KG1 (cell line): ENCODE data around the gene ASIC4.

Experiments
- DNase-seq: peaks from one replicate; lab custom pipeline; 2025; lab: John Stamatoyannopoulos, UW

The ASIC4 gene

DNA sequence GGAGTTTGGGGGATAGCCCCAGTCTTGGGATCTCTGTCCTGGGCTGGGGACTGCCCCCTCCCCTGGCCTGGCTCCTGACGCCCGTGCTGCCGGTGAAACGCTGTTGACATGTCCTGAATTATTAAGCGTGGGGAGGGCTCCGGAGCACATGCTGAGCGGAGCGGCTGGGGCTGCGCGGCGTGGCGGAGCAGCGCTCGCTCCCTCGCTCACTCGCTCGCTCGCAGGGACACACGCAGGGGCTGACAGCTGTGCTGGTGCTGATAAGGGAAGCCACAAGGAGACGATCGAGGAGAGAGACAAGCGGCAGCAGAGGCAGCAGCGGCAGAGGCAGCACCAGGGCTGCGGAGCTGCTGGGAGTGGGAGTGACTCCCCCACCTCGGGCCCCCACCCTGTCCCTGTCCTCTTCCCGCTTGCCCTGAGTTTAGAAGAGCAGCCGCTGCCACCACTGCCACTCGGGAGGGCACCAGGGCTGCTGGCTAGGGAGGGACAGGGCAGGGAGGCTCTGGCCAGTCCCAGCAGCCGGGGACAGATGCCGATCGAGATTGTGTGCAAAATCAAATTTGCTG is at the start of gene ASIC4:
TSS of gene ASIC4 (plus strand) at position 287 of the 566 bp plus-strand sequence. CDS start at position 530, 243 bp downstream.
- no peak for DNase-seq

GRCh38 chr2:219465659-219466561 is 48.4 kb upstream of the ASIC4 start:
- DNase-seq = no peak

GRCh38 chr2:219466816-219467735 is 47.2 kb upstream of the ASIC4 start:
- DNase-seq = no peak

GRCh38 chr2:219467736-219468075 is 46.6 kb upstream of the ASIC4 start:
- no peak for DNase-seq

- DNase-seq = no peak
Observed at GRCh38 chr2:219468410-219469185, 45.7 kb upstream of the ASIC4 start.

DNA sequence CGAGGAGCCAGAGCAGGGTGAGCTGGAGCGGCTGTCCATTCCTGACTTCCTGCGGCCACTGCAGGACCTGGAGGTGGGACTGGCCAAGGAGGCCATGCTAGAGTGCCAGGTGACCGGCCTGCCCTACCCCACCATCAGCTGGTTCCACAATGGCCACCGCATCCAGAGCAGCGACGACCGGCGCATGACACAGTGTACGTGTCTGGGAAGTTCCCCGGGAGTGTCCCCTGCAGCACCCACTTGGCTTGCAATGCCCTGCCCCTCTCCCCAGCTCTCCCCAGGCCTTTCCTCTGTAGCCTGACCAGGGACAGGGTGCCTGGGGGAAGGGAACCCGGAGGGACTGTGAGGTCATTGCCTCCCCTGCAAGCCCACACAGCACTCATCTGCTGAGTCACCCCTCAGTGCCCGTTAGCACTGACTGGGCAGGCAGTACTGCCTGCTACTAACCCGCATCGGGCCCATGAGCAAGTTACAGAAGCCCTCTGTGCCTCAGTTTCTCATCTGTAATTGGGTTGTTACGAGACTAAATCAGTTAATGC is 45.0 kb upstream of the ASIC4 start:
- DNase-seq = no peak

DNA sequence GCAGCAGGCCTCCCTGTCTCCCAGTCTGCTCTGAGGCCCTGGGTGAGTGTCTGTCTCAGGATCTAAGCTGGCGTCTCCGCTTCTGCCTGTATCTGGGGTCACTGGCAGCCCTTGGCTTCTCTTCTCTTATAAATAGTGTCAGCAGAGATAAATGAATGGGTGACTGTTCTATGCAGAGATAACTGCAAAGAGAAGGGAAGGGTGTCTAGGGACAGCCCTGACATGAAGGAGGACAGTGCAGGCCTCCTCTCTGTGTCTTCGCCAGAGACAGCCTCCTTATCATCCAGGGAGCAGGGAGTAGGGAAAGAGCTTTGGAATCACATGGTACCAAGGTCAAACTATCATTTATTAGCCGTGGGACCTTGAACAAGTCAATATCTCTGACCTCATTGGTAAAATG is 43.9 kb upstream of the ASIC4 start:
- DNase-seq = no peak

GRCh38 chr2:219471476-219472371 is 42.6 kb upstream of the ASIC4 start:
- no peak for DNase-seq

DNA sequence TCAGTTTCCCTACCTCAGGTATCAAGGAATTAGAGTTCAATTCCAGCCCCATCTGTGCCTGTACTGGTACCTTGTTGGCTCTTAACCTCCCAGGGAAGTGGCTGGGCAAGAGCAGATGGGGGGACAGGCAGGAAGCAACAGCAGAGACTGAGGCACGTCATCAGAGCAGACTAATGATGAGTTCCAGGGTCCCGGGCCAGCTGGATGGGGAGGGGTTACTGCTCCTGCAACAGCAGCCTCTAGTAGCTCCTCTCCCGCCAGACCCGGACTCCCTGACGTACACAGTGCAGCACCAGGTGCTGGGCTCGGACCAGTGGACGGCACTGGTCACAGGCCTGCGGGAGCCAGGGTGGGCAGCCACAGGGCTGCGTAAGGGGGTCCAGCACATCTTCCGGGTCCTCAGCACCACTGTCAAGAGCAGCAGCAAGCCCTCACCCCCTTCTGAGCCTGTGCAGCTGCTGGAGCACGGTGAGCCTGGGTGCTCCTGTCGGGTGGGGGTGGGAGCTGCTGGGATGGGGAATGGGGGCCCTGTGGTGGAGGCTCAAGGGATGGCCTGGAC is 41.6 kb upstream of the ASIC4 start:
- no peak for DNase-seq

GRCh38 chr2:219473511-219473910 is 40.8 kb upstream of the ASIC4 start:
- no peak for DNase-seq

GRCh38 chr2:219474285-219475060 is 39.8 kb upstream of the ASIC4 start:
- no peak for DNase-seq

- DNase-seq = no peak
Observed at GRCh38 chr2:219475278-219475677, 39.0 kb upstream of the ASIC4 start.

DNA sequence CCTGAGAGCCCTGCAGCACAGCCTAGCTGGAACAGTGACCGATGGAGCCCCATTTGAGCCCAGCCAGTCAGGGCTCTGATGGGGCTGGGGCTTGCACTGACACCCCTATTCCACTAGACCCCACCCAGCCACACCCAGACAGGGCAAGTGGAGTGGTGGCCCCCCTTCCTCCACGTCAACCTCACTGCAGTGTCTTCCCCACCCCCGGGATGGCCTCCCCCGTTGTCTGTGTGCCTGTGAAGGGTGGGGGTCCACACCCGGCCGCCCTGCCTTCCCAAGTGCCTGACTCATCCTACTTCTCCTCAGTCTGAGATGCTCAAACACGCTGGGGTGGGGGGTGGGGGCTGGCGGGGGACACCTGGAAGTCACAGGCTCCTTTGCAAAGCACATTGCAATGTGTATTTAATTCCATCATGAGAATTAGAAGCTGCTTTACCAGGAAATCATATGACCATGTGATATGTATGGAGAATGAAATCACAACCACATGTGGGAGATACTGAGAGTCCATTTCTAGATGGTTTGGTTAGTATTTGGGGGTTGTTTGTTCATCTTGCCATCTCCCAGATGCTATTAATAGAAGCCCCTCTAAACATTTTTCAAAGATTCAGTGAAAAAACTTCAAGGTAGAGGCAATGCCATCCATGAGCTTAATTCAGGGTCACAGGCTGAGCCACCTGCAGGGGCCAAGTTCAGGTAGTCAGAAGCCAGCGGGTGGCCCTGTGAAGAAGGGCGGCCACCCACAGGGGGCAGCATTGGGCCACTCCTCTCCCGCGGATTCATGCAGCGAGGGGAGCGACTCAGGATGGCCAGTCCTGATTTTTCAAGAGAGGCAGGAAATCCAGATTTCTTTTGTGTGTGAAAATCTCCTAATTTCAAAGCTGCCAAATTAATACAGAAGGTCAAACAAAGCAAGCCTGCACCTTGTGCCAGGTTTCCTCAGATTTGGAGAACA is 38.3 kb upstream of the ASIC4 start:
- DNase-seq = no peak

DNA sequence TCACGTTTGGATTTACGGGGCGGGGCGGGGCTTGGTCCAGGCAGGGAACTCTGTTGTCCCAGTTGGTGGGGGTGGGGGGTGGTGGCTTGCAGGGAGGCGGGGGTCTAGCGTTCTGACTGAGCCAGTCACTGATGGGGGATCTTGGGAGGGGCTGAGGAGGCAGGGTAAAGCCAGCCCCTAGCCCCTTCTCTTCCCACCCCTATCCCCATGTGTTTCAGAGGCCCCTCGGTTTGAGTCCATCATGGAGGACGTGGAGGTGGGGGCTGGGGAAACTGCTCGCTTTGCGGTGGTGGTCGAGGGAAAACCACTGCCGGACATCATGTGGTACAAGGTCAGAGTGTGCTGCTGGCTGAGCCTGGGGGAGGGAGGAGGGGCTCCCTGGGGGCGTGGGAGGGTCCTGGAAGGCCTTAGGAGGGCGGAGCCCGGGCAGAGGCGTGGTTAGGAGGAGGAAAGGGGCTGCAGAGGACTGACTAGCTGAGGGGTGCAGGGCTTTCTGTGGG is 37.6 kb upstream of the ASIC4 start:
- no peak for DNase-seq

GRCh38 chr2:219477179-219477578 is 37.1 kb upstream of the ASIC4 start:
- no peak for DNase-seq

DNA sequence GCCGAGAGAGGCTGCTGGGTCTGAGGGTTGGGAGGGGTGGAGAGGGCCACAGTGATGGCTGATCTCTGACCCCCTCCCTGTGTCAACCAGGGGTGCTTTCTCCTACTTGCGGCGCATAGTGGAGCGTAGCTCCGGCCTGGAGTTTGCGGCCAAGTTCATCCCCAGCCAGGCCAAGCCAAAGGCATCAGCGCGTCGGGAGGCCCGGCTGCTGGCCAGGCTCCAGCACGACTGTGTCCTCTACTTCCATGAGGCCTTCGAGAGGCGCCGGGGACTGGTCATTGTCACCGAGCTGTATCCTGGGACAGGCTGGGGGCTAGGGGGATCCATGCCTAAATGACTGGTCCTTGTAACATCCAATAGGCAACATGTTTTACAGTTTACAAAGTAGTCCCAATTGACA is 36.5 kb upstream of the ASIC4 start:
- DNase-seq = no peak

DNA sequence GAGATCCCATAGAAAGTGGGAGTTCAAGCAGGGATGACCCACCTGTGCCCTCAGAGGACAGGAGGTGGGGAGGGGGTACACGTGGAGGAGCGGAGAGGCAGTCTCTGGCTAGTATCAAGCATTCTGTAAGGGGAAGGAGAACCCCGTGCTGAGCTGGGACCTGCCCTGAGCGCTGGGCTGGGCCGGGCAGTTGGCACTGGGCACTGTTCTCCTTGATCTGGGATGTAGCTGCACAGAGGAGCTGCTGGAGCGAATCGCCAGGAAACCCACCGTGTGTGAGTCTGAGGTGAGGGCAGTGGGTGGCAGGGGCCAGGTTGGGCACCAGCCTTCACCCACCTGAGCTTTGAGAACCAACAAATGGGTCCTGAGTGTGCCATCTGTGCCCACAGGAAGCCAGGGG is 35.4 kb upstream of the ASIC4 start:
- DNase-seq = no peak

DNA sequence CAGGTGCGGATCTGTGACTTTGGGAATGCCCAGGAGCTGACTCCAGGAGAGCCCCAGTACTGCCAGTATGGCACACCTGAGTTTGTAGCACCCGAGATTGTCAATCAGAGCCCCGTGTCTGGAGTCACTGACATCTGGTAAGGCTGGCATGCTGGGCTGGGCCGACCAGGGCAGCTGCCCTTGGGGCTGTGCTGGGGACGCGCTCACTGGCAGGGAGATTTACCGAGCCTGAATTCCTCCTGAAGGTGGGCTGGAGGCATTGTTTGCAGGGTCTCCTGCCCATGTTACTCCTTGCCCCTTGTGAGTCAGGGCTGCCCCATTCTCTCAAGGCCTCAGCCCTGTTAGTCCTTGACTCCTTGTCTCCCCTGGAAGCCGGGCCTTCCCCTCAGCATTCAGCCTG is 34.3 kb upstream of the ASIC4 start:
- DNase-seq = no peak
